ENCODE results near the gene ZMYM3.
"Not testable (repeated sequence)": the region's sequence is repeated elsewhere in the genome, so short reads cannot be mapped to it uniquely, and the experiment has no call there.

The ZMYM3 gene

DNA sequence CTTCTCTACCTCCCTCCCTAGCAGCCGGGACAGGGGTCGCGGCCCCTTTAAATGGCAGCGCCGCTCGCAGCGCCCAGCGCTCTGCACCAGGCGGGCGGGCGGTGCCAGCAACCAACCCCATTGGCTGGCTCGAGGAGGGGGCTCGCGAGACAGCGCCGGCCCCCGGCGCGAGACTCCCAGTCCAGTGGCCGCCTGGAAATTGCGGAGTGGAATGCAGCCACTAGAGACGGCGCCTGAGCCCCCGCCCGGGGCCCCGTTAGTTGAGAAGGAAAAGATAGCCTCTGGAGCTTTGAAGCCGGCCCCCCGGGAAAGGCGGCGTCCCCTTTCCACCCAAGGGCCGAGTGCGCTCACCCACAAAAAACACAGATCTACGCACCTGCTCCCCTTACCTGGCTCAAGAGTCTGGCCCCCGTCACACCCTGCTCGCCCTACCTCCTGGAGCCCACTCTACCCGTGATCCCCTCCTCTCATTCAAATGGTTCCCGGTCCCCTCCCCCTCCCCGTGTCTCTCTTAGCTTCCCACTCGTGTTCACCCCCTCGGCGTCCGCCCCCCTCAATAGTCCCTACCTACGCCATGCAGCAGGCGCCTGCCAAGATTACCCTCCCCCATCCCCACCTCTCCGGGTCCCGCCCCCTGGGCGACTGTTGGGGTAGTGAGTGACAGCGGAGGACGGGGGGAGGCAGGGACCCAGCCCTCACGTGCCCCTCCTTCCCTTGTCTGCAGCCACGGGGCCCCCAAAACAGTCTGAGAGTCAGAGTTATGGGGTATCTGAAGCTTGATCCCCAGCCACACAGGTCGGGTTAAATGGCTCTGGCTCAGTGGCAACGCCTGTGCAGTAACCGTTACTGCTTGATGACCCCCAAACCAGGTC, at the start of gene ZMYM3:
TSS of gene ZMYM3 (minus strand) at position 49 of the 872 bp plus-strand sequence. CDS start 885 bp downstream, outside the sequence.
- DNase-seq = peak; percentile 80

DNA sequence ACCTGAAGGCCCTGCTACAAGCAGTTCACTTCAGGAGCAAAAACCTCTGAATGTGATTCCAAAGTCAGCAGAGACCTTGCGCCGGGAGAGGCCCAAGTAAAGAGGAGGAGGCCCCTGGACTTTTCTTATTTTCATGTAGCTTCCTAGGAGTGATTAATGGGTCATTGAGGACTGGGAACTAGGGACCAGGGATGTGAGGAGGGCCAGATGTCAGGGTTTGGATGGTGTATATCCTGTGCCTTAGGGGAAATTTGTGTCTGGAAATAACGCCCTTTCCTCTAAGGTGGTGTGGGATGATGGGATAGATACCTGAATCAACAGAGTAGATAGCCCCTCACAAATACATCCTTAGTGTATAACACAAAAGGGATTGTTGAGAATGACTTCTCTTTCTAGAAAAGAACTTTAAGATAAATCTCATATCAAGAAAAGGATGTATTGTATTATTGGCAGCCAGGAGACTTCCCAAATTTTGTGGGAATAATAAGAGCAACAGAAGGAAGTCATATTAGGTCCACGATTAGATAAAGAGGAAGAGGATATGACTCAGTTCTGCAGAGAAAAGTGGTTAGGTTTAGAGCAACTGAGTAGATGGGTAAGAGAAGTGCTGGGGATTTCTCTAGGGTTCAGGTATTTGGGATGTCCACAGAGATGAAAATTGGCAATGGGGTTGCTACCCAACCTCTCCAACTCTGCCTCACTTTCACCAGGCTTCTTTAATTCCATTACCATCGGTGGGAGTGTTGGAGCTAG, 48.7 kb upstream of the ZMYM3 start:
- DNase-seq = no peak

DNA sequence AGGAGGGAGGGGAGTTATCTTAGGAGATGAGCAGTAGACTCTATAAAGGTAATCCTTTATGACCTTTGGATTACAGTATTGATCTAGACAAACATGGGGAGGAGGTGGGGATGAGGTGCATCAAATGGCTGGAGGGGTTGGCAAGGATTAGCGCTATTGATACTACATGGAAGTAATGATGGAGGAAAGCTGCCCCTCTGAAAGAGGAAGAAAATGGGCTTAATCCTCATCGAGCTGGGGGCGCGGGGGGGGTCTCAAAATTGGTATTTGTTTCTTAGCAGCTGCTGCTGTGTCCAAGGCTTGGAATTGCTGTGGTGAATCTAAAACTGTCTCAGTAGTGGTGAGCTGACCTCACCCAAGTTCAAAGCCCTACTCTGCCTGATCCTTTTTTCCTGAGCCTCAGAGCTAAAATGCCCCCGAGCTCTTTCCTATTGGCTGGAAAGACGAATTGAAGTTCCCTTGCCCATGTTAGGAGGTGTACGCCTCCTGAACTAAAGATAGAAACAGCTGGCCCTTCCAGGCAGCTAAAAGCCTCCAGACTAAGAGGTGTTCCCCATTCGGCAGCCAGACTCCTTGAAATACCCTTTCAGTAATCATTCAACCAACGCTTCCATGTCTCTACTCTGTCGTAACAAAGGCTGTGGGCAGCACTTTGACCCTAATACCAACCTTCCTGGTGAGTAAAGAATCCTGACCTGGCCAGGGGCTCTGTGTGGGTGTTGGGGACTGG, 47.4 kb upstream of the ZMYM3 start, which contains the start of gene ITGB1BP2:
TSS of gene ITGB1BP2 (plus strand) at position 556 of the 730 bp plus-strand sequence. CDS start at position 613, 57 bp downstream.
- DNase-seq = no peak

DNA sequence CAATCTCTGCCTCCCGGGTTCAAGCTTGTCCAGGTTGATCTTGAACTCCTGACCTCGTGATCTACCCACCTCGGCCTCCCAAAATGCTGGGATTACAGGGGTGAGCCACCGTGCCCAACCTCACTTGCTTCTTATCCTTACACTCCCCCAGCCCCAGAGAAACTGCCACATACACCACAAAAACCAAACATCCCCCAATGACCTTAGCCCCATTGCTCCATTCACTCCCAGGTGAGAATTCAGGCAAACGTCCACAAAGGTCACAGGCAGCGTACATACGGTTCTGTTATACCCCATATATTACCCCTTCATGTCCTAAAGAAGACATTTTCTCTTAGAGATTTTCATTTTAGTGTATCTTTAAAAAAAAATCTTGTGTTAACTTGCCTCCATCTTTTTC, 46.6 kb upstream of the ZMYM3 start:
- DNase-seq = not testable (repeated sequence)

DNA sequence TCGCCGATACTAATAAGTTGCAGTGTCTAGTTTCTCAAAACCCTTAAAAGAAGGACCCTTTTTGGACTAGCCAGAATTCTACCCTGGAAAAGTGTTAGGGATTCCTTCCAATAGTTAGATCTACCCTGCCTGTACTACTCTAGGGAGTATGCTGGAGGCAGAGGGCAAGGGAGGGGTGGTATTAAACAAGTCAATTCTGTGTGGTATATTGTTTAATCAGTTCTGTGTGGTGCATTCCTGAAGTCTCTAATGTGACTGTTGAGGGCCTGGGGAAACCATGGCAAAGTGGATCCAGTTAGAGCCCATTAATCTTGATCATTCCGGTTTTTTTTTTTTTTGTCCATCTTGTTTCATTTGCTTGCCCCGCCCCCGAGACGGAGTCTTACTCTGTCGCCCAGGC, 46.1 kb upstream of the ZMYM3 start:
- DNase-seq = not testable (repeated sequence)

DNA sequence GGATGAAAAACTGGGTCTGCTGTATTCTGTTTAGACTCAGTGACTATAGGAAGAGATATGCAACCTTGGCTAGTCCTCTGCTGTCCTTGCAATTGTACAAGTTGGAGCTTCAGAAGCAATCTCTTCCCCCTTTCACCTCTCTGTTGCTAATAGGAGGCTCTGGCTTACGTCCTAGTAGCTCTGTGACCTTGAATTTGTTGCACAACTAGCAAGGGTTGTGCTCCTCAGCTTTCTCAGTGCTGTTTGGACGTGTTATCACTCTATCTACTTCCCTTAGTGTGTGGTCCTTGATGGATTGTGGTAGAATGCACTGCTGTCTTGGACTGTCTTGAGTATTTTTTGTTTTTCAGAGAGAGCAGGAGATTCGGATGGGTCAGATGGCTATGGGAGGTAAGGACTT, 44.2 kb upstream of the ZMYM3 start:
- no peak for DNase-seq

DNA sequence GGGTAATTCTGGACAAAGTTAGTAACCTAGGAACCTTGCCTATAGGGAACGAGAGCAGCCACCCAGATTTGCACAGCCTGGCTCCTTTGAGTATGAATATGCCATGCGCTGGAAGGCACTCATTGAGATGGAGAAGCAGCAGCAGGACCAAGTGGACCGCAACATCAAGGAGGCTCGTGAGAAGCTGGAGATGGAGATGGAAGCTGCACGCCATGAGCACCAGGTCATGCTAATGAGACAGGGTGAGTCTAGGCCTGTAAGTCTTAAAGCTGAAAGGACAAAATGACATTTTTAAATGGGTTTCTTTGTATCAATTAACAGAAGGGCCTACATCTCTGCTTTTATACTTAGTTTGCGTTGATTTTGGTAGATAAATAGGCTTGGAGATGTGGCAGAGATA, 42.9 kb upstream of the ZMYM3 start:
- no peak for DNase-seq

DNA sequence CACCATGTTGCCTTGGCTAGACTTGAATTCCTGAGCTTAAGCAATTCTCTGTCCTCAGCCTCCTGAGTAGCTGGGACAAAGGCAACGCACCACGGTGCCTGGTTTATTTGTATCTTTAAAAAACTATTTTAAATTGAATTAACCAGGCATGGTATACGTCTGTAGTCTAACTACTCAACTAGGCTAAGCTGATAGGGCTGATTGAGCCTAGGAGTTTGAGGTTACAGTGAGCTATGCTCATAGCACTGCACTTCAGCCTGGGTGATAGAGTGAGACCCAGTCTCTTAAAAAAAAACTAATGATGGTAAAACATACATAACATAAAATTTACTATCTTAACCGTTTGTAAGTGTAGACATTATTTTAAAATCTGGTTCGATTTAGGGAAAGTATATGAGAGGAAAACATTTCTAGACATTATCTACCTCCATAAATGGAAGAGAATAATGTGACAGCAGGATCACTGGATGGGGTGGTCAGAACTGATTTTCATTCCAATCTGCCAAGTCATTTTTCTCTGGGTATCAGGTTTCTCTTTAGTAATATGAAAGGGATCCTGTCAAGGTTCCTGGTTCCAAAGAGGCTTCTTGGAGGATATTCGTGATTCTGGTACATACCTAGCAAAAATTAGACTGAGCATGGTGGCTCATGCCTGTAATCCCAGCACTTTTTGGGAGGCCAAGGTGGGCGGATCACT, 38.9 kb upstream of the ZMYM3 start:
- DNase-seq = no peak

DNA sequence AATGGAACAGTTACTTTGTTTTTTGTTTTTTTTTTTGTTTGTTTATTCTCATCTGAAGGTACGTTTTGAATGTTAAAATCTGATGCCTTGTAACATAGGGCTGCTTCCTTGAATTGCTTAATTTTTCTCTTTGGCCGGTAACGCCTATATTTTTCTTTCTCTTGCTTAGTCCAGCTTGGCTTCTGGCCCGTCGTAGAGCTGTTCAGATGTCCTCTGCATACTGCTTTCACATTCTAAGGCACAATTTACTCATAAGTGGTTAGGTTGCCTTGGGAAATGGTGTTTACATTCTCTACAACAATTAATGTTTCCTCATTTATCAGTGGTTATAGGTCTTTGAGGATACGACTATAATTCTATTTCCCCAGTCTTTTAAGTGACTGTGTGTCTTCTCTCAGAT, 37.4 kb upstream of the ZMYM3 start:
- DNase-seq = no peak

DNA sequence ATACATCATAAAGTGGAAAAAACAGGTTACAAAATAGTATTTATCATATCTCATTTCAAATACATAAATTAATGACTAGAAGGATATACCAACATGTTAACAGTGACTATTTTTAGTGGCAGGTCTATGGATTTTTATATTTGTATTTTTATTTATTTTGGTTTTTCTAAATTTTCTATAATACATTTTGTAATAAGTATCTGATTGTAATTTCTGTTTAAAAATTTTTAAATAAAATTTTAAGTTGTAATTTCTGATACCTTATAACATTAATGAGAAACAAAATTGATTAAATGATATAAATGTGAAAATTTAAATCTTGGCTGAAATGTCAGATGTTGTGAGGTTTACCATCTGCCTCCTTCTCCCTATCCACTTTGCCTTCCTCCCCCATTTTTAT, 32.0 kb upstream of the ZMYM3 start:
- no peak for DNase-seq

DNA sequence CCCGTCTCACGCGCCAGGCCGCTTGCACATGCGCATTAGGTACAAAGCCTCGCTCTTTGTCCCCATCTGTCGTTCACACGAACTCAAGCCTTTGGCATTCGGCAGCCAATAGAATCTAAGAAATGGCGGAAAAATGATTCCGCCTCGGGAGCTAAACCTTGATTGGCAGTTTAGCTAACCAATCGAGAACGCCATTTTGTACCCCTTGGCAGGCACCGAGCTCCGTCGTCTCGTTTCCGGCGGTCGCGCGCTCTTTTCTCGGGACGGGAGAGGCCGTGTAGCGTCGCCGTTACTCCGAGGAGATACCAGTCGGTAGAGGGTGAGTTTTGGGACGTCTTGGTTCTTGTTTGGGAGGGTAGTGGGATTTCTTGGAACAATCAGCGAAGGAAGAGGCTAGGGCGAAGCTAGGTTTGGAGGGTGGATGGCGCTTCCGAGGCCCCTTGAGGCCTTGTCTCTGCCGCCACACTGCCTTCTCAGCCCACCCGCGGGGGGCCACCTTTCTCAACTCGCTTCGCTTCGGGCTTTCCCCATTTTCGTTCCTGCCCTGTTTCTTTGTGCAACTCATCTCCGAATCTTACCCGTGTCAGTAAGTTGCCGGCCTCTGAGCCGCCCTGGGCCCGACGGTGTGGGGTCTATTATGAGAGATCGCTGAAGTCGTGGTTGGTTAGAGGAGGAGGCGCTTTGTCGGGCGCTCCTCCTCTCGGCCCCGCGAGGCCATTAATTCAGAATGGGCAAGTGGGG, 29.6 kb upstream of the ZMYM3 start, which contains the start of gene NONO:
TSS of gene NONO (plus strand) at position 233 of the 741 bp plus-strand sequence. CDS start 7,003 bp downstream, outside the sequence.
- DNase-seq = peak; percentile 98

DNA sequence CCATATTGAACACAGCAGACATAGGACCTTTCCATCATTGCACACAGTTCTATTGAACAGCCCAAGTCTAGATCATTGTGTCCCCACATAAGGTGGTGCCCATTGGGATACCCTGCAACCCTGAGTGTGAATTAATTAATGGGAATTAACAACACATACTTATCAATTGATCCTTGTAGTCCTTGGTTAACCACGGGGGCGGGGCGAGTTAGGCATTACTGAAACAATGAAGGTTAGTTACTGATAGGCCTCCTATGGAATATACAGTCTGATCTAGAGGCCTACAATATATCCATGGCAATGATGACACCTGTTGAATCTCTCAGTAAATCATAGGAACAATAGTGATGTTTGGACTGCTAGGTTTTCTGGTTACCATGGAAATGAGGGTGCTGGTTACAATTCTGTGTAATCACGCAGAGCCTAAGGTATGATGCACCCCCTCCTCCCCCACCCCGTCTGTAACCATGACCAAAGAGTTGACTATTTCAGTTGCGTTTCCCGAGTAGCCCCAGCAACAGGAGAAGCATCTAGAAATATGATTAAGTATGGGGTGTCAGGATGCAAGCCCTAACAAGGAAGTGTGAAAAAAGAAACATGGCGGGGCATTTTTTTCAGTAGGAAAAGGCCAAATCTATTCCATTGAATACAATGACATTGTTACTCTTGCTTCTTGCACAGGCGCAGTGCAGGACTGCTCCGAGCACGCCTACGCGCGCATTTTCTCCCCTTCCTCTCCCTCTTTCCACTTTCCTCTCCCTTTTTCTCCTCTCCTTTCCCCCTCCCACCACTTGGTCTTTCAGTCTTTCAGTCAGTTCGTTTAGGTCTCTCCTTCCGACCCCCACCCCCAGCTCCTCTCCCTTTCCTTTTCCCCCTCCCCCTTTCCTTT, 28.8 kb upstream of the ZMYM3 start:
- peak; percentile 10 for DNase-seq

DNA sequence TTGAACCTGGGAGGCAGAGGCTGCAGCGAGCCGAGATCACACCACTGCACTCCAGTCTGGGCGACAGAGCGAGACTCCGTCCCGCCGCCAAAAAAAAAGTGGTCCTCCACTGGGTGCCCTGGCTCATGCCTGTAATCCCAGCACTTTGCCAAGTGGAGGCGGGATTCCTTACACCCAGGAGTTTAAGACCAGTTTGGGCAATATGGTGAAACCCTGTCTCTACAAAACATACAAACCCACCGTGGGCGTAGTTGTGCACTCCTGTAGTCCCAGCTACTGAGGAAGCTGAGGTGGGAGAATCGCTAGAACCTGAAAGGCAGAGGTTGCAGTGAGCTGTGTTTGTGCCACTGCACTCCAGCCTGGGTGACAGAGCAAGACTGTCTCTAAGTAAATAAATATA, 27.4 kb upstream of the ZMYM3 start:
- not testable (repeated sequence) for DNase-seq

DNA sequence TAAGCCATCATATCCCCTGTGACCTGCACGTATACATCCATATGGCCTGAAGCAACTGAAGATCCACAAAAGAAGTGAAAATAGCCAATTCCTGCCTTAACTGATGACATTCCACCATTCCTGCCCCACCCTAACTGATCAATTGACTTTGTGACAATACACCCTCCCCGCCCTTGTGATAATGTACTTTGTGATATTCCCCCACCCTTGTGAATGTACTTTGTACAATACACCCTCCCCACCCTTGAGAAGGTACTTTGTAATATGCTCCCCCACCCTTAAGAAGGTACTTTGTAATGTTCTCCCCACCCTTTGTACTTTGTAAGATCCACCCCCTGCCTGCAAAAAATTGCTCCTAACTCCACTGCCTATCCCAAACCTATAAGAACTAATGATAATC, 18.4 kb upstream of the ZMYM3 start:
- DNase-seq = not testable (repeated sequence)

DNA sequence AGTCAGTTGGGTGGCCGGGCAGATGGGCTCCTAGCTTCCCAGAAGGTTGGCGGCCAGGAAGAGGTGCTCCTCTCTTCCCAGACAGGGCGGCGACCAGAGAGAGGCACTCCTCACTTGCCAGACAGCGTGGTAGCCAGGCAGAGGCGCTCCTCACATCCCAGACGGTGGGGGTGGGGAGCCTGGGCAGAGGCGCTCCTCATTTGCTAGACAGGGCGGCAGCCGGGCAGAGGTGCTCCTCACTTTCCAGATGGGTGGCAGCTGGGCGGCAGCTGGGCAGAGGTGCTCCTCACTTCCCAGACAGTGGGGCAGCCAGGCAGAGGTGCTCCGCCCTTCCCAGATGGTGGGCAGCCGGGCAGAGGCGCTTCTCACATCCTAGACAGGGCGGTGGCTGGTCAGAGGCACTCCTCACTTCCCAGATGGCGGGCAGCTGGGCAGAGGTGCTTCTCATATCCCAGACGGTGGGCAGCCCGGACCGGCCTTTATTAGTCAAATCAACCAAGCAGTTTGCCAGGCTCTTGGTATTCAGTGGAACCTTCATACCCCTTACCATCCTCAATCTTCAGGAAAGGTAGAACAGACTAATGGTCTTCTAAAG, 16.0 kb upstream of the ZMYM3 start:
- no peak for DNase-seq

DNA sequence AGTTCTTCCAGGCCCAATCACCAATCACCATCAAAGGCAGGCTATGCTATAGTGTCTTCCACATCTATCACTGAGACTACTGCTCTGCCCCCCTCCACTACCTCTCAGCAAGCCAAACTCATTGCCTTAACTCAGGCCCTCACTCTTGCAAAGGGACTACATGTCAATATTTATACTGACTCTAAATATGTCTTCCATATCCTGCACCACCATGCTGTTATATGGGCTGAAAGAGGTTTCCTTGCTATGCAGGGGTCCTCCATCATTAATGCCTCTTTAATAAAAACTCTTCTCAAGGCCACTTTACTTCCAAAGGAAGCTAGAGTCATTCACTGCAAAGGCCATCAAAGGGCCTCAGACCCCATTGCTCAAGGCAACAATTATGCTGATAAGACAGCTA, 14.7 kb upstream of the ZMYM3 start:
- DNase-seq = not testable (repeated sequence)

DNA sequence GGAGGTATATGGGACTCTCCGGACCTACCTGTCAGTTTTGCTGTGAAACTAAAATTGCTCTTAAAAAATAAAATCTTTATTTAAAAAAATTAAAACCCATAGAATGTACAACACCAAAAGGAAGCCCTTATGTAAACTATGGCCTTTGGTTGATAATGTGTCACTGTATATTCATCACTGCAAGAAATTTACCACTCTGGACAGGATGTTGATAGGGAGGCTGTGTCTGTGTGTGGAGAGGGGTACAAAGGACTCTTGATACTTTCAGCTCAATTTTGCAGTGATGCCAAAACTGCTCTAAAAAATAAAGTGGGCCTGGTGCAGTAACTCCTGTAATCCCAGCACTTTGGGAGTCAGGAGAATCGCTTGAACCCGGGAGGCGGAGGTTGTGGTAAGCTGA, 2.9 kb upstream of the ZMYM3 start:
- DNase-seq = no peak

DNA sequence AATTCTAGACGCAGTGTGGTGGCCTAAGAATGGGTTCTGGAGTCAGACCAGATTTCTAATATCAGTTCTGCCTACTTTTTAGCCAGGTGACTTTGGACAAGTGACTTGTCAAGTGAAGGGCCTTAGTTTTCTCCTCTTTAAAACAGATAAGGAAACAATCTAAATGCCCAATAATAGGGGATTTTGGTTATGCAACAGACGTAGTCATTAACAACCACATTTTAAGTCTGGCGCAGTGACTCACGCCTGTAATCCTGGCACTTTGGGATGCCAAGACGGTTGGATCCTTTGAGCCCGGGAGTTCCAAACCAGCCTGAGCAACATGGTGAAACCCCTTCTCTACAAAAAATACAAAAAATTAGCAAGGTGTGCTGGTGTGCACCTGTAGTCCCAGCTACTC, 2.1 kb upstream of the ZMYM3 start:
- DNase-seq = no peak

DNA sequence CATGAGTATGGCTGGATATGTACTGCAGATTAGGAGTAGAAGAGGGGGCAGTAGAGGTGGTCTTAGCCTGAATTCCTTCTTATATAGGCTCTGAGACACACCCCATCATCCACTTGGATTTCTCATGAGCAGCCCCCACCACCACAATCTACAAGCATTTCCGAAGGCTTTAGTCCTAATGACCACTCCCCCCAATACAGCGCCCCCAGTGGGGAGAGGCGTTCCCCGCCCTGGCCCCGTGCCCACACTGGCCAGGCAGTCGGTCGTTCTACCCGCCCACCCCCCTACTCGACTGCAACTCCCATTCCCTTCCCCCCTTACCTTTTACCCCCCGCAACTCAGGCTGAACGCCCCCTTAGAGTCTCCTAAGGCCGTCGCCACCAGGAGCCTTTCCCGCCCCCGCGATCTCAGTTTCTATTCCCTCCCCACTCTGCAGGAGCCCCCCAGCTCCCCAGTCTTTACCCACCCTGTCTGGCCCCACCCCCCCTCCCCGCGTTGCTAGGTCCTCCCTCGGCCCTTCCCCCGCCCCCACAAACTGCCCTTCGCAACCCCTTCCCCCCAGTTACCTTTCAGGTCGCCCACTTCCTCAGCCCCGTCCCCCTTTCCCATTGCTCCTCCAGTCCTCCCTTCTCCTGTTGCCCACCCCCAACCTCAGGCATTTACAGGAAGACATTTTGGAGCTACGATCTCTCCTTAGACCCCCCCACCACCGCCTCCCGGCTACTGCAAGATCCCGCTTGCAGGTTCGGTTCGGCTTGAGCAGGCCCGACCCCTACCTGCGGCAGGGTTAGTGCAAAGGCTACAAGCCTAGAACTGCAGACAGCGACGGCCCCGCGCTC, 468 bp downstream of the ZMYM3 start:
- peak; percentile 45 for DNase-seq

Measured in COR-L47 (cell line).